SKM-1 treated with dmso at 0.1 percent for 144 hours (cell line): Measurements from ENCODE around the gene MARCO.
"Not testable (repeated sequence)": the region's sequence is repeated elsewhere in the genome, so short reads cannot be mapped to it uniquely, and the experiment has no call there.

Experiments
- DNase-seq: peaks from one replicate; lab custom pipeline; 2025; ENCODE audit not compliant: unreplicated experiment; lab: John Stamatoyannopoulos, UW

The MARCO gene

GRCh38 chr2:118925981-118926380 lies 16.0 kb upstream of the MARCO start:
- no peak for DNase-seq

- no peak for DNase-seq
Observed at GRCh38 chr2:118929059-118929458, 12.9 kb upstream of the MARCO start.

- no peak for DNase-seq
Observed at GRCh38 chr2:118932949-118933348, 9.0 kb upstream of the MARCO start.

- DNase-seq, result no peak
Observed at GRCh38 chr2:118936306-118936705, 5.7 kb upstream of the MARCO start.

- no peak for DNase-seq
Observed at GRCh38 chr2:118936936-118937335, 5.1 kb upstream of the MARCO start.

GRCh38 chr2:118937817-118938216 lies 4.2 kb upstream of the MARCO start:
- DNase-seq, result no peak

- DNase-seq, result no peak
Observed at GRCh38 chr2:118939994-118940393, 2.0 kb upstream of the MARCO start.

- peak; percentile 66 for DNase-seq
Observed at GRCh38 chr2:118940486-118941120, 1.4 kb upstream of the MARCO start.

GRCh38 chr2:118943286-118943685 lies 1.3 kb downstream of the MARCO start:
- DNase-seq, result no peak

GRCh38 chr2:118945881-118946280 lies 3.9 kb downstream of the MARCO start:
- DNase-seq, result no peak

- DNase-seq, result not testable (repeated sequence)
Observed at GRCh38 chr2:118948266-118948665, 6.3 kb downstream of the MARCO start.

GRCh38 chr2:118954297-118955060 lies 12.5 kb downstream of the MARCO start:
- DNase-seq, result no peak

- no peak for DNase-seq
Observed at GRCh38 chr2:118965737-118966136, 23.7 kb downstream of the MARCO start.

- no peak for DNase-seq
Observed at GRCh38 chr2:118967124-118967880, 25.3 kb downstream of the MARCO start.

- DNase-seq, result no peak
Observed at GRCh38 chr2:118968042-118968441, 26.0 kb downstream of the MARCO start.

- DNase-seq, result no peak
Observed at GRCh38 chr2:118968961-118969733, 27.2 kb downstream of the MARCO start.

GRCh38 chr2:118969734-118970395 lies 27.9 kb downstream of the MARCO start:
- DNase-seq, result no peak

GRCh38 chr2:118970396-118971135 lies 28.6 kb downstream of the MARCO start:
- no peak for DNase-seq

- no peak for DNase-seq
Observed at GRCh38 chr2:118971245-118972122, 29.5 kb downstream of the MARCO start.
